Measurements from ENCODE around the gene ZNF385C.

Gene ZNF385C

DNA sequence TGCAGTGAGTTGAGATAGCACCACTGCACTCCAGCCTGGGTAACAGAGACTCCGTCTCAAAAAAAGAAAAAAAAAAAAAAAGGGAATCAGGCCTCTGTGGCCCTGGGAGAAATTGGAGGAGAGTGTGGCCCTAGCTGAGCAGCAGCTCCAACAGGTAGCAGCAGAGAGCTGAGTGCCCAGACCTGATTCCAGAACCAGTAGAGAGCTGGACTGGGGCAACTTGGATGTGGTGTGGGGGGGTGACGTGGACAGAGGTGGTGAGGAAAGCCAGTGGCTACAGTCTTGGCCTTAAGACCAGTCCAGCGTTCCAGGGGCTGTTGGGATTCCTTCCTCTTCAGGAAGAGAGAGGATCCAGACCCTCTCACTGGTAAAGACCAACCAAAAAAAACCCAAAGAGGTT lies 26.0 kb upstream of the ZNF385C start:
- DNase-seq: no peak

DNA sequence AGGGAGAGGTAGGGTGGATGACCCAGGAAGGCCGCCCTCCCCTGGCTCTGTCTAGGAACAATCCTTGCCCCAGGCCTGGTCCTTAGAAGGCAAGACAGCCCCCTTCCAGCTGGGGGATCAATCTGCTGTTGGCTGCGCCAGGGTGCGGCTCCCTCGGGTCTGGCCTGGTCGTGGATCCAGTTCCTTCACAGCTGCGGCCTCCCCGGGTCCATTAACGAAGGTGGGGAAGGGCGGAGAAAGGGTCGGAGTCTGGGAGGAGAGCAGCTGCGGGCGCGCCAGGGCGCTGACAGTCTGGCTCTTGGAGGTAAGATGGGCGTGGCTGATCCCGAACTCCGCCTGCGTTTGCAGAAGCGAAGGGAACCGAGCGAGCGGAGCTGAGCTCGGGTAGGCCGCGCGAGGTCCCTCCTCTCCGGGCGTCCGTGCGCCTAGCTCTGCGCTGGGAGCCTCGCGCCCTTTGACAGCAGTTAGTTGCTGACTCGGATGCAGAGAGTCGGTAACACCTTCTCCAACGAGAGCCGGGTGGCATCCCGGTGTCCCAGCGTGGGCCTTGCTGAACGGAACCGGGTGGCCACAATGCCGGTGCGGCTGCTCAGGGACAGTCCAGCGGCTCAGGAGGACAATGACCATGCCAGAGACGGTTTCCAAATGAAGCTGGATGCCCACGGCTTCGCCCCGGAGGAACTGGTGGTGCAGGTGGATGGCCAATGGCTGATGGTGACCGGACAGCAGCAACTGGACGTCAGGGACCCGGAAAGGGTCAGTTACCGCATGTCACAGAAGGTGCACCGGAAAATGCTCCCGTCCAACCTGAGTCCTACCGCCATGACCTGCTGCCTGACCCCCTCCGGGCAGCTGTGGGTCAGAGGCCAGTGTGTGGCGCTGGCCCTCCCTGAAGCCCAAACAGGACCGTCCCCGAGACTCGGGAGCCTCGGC lies 24.4 kb upstream of the ZNF385C start, which contains the start of gene HSPB9:
TSS of gene HSPB9 (plus strand) at position 434 of the 933 bp plus-strand sequence. CDS start at position 481, 47 bp downstream.
- peak; percentile 22 for DNase-seq

DNA sequence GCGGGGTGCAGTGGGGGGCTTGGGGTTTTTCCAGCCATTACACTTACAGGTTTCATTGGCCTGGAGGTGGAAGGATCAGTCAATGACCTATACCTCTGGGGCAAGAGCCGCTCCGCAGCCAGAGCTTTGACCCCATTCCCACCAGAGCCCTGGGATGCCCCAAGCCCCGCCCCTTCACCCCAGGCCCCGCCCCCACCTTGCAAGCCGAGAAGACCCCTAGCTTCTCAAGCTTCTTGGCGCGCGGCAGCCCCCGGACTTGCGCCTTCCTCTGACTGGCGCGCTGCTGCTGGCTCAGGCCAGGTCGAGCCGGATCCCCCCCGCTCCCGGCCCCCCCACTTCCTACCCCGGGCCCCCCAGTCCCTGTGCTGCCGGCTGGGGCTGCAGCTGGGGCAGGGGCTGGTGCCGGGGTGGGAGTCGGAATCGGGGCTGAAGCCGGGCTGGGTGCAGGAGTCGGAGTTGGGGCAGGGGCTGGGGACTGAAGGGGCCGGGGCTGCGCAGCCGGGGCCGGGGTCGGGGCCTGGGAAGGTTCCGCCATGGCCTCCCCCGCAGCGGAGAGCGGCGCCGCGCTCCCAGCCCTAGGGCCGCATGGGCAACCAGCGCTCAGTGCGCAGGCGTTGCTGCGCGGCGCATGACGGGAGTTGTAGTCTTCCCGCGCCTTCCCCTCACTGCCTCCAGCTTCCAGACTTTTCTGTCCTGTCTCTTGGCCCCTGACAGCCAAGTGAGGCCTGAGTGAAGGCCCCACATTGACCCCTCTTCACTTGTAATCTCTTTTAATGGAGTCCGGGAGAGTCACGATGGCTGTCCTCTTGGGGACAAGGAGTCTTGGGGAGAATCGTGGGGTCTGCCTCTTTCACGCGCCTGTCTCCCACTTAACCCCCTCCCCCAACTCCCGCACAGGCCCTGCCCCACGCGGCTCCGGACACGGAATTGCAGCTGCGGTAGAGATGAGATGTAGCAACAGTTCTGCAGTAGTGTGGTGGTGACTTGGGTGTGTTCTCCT lies 22.8 kb upstream of the ZNF385C start, which contains the start of gene KAT2A:
TSS of gene KAT2A (minus strand) at position 598 of the 1,000 bp plus-strand sequence. CDS start at position 535, 63 bp downstream.
- DNase-seq: peak; percentile 78

DNA sequence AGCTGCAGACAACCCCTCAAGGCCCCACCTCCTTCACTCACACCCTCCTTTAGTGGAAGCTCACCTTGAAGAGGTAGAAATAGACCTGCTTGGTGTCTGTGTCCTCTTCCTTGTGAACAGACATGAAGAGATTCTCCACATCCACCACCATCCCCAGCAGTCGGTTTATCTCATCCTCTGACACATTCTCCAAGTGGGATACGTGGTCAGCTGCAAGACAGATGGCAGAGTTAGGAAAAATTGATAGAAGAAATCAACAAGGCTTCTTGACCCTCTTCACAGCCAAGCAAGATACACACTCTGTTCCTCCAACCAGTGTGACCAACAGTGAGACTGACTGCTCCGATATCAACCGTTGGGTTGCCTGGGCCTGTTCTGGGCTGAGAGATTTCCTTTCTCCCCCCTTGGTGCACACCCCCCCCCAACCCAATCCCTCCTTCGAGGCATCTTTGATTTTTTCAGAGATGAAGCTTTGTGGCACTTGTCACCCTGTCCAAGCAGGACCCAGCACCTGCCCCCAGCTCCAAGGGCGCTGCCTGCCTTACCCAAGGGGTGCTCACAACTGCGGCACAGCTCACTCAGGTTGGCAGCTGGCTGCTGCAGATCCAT lies 22.0 kb upstream of the ZNF385C start:
- DNase-seq: no peak

DNA sequence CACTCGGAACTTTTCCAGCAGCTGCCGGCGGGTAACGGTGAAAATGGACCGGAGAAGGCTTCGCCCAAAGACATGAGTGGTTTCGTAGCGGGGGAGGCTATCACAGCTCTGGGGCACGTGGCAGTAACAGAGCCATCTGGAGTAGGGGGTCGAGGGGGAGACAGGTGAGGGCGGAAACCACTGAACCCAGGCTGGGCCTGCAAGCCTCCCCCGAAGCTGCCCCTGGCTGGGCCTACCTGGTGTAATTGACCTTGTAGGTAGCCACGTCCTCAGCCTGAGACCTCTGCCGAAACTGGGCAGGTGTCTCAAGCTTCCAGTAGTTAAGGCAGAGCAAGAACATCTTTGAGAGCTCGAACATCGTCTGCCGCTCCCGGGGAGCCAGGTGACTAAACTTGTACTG lies 21.0 kb upstream of the ZNF385C start:
- DNase-seq: no peak

DNA sequence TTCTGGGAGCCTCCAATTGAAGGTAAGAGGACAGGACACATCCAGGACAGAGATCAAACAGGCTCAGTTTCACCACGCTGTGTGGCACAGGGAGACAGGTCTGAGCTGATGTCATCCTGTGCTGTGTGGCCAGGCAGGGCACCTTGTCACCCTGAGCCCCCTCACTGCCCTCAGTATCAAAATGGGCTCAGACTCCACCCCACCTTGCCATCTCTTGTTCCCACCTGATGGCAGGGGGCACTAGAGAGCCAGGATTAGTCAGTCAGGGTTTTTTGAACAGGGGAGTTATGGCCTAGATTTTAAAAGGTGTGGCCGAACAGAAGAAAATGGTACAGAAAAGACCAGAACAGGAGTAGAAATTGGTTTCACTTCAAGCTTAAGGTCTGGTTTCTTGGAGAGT lies 20.3 kb upstream of the ZNF385C start:
- peak; percentile 20 for DNase-seq

DNA sequence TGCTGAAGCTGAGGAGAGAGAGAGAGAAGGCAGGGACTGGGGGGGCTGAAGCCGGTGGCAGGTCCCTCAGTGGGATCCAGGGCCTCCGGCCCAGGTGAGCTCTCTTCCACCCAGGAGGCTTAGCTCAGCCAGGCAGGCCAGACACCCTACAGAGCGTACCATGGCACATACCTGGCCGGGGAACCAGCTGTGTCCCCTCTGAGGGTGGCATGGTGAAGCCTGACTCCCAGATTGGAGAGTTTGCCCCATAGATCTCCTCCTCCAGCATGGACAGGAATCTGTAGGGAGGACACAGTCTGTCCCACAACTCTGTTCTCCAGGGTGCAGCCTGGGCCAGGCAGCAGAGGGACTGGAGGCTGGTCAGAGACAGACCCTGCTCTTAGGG lies 19.8 kb upstream of the ZNF385C start:
- no peak for DNase-seq

DNA sequence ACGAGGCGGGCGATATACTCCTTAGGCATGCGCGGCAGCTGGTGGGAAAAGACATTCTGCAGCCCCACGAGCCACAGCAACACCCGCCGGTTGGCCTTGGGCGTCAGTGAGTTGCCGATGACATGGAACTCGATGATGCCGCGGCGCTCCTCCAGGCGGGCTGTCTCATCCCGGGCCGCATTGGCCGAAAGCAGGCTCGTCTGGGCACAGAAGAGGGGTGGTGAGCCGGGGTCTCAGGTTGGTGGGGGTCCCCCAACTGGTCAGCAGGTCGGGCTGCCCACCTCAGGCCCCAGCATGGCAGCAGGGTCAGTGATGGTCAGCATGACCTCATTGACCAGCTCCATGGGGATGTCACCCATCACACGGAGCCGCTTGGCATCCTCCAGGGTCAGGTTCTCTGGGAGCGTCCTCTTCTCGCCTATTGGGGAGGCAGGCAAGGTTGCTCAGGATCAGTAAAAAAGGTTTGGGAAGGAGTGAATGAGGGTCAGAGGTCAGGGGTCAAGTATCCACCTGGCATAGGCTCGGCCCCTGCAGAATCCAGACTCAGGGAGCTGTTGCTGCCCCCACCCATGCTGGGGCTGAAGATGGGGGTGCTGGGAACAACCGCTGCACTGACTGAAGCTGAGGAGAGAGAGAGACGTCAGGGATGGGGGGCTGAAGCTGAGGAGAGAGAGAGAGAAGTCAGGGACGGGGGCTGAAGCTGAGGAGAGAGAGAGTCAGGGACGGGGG lies 19.3 kb upstream of the ZNF385C start:
- DNase-seq: no peak

DNA sequence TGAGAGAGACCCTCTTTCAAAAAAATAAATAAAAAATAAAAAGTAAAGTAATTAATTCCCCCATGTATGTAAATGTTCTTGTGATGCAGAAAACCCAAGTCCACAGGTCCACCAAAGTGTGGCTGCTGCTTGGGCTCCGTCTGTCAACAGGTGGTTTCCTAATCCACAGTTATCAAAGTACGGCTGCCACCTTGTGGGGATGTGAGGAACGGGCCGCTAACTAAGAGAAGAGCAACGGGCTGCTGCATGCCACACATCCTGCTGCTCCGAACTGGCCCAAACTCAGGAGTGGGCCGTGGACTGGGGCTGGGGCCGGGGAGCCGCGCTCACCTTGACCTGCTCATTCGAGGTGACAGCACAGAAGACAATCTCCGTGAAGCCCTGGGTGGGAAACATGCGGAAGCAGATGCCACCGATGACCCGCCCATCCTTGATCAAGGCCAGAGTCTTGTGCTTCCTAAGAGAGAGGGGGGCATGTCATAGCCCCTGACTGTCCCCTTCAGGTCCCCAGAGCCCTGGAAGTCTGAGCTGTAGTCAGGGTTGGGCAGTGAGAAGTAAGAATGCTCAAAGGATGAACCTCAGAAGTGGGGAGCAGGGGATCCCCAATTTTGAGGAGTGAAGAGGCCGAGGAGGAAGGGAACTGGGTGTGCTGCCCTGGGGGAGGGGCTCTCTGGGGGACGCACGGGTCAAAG lies 18.6 kb upstream of the ZNF385C start:
- DNase-seq: peak; percentile 75

DNA sequence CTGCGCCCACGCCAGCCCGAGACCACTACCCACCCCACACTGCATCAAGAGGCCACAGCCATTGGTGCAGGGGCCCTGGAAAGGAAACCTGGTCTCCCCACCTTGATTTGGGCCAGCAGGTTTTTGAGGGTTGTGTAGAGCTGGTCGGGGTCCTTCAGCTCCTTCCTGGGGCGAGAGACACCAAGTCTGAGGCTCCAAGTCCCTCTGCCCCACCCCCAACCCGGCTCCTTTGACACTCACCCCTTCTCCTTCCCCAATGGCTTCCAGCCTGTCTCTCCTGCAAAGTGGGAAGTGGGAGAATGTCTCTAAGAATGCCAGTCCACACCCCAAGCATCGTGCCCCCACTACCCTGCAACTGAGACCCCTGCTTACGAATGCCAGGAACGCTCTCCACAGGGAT lies 15.8 kb upstream of the ZNF385C start:
- DNase-seq: no peak

DNA sequence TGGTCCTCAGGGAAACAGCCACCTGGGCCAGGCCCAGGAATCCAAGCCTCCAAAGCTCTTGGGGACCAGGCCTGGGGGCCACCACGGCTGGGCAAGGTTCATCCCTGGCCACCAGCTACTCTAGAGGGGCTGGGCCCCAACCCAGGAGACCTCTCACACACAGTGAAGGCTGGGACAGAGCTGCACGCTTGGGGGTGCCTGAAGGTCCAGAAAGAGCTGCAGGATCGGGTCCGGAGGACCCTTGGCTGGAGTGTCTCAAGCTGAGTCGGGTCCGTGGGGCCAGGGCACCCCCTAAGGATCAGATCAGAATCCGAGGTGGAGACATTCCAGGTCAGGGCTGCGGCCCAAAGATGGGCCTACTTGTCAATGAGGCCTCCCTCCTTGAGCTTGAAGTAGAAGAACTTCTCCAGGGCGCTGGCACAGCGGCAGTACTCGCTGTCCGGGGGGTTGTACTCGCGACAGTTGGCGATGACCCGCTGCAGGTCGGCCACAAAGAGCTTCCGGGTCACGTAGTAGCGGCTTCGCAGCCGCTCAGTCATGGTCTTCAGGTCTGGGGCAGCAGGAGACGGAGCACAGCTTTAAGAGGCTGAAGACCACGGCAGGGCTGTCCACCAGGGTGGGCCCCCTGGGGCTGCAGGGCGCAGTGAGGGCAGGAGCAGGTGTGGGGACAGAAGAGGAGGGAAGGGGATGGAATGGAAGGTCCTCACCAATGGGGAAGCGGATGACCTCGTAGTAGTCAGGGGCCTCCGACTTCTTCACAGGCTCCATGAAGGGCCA lies 15.2 kb upstream of the ZNF385C start:
- no peak for DNase-seq

DNA sequence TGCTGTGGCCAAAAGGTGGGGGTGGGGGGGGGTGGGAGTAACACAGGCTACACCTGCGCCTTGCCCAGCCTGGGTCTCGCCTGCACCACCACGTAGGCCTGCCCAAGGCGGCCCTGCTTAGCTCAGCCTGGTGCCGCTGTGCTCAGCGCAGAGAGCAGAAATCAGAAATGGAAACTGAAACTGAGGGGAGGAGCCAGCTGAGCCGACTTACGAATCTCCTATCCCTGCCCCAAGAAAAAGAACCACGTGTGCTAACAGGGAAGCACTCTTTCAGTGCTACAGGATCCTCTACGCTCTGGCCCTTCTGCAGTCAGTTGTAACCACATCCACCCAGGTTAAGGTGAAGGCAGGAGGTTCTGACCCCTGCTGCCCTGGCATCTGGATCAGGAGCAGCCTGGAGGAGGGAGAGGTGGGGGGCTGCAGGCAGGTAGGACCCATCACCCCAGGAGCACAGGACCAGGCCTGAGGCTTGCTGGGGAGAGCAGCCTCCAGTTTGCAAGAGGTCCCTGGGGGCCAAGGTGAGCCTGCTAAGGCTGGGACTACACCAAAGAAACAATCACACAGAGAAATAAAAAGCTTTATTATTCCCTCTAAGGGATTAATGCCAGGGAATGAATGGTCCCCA lies 14.4 kb upstream of the ZNF385C start, which contains the start of gene DHX58:
TSS of gene DHX58 (minus strand) at position 163 of the 625 bp plus-strand sequence. CDS start 822 bp downstream, outside the sequence.
- DNase-seq: peak; percentile 80

DNA sequence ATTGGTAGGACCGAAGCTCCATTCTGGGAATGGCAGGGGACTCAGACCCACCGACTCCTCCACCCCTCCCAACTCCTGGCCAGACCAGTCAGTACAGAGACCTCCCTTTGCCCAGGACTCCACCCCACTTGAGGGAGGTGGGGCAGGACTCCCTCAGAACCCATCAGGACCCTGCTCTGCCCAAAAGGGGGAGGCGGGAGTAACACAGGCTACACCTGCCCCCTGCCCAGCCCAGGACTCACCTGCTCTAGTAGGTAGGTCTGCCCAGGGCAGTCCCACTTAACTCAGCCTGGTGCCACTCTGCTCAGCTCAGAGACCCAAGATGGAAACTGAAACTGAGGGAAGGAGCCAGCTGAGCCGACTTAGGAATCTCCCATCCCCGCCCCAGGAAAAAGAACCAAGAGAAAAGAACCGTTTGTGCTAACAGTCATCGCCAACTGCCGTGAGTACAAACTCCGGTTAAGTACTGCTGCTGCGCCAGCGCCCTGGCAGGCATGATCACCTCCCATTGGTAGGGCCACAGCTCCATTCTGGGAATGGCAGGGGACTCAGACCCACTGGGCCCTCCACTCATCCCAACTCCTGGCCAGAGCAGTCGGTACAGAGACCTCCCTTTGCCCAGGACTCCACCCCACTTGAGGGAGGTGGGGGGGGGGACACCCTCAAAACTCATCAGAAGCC lies 13.7 kb upstream of the ZNF385C start:
- peak; percentile 8 for DNase-seq

DNA sequence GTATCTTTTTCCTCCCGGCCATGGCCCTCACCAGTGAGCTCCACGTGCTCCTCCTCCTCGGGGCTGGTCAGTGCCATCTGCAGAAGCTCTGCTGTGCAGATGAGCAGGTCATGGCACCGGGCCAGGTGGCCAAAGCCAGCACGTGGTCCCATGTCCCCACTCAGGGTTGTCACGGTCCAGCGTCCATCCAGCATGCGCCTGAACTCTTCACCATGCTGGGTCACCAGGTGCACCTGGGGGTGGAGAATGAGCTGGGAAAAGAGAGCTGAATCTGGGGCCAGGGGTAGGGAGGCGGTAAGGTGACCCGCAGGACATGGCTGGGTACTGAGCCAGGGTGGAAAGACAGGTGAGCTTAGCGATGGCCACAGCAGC lies 13.0 kb upstream of the ZNF385C start:
- no peak for DNase-seq

DNA sequence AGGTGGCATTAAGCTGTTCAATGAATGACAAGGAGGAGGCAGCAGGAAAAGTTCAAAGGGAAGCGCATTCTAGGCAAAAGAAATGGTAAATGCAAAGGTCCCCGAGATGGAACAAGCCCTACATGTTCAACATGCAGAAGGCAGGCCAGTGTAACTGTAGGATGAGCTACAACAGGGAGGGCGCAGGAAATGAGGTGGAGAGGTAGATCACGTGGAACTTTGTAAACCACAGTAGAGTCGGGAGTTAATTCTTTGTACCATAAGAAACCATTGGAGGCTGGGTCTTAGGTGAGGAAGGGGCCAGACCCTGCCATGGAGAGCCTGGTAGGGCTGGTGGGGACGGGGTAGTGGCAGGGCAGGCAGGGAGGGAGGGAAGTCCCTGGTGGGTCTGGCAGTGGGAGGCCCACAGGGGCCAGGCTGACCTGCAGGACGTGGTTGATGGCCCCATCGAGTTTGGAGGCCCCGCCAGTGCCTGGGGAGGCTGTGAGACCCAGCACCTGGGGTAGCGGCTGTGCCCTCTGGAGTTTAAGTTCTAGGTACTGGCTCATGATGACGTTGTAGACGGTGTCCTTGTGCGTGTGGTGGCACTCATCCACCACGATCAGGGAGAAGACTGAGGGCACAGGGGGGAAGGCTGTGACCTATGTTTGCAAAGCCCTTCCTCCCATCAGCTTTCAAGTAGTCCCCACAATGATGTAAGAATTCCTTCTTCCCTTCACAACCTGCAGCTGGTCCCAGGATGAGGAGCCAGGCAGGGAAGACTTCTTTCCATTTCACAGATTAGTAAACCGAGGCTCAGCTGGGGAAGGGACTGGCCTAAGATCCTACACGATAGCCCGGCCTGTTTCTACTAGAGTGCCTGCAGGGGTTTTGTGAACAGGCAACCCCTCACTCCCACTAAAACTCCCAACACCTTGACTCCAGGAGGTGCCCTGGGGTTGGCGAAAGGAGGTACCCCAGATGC lies 12.3 kb upstream of the ZNF385C start:
- DNase-seq: no peak

DNA sequence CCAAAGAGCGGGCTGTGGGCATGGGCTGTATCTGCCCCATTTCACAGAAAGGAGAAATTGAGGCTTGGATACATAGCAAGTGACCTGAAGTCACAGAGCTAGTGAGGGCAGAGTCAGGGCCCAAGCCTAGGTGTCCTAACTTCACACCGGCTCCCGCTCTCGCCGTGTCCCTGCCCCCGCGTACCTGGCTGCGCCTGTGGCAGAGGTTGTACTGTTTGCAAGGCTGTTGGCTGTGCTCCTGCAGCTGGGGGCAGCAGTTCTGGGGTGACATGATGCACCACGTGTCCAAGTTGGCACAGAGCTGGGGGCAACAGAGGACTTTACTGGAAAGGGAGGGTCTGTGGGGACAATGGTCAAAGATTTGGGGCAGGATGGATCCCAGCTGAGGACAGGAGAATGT lies 10.8 kb upstream of the ZNF385C start:
- no peak for DNase-seq

DNA sequence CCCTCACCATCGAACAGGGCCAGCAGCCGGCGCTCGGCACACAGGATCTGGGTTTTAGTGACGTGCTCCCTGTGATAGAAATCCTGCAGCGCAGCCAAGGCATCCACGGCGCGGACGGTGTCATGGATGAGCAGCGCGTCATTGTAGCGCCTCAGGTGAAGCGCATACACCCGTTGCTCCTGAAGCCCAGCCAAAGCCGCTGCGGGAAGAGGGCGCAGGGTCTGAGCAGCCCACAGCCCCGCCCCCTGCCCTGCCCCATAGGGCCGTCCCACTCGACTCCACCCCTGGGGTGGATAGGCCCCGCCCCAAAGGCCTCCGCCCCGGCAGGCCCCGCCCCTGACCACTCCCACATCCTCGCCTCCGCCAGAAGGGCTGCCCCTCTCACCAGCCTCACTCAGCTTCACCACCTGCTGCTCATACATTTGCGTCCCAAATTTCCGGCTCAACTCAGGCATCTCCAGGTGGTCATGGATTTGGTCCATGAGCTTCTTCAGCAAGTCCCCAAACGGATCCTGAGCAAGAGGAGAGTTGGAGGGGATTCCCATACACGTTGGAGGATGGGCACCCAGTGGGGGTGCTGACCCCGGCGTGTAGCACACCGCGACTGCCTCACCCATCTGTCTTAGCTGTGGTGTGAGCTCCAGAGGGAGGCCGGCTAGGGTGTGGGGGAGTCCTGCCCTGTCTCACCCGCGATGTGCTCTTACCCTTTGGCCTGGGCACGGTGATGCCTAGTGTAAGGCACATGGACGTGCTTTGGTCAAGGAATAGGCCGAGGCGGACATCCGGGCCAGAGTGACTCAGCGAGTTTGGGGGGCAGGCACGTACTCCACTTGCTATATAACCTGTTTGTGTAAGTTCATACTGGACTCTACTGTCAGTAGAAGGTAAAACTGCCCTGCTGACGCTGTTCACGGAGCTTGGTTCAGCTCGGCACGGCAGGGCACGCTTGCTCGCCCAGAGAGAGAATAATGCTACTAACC lies 9.6 kb upstream of the ZNF385C start:
- peak; percentile 44 for DNase-seq
